ENCODE results near the gene COG5. TPM values are rescaled to one million over a fixed set of nuclear protein-coding genes. Genes with fewer than 3 reads are reported as not detected.

COG5 gene
- total and polyA plus RNA-seq, 2 of the 8 experiments (the other 6 are each of a cell fraction or from before 2014, with no cell fraction given) = 10.5 to 28.1 TPM

Small RNAs within 50 kb of the gene (small RNA-seq; reads per million reads assigned to genes)
- gene AC002381.1 (ENCODE audit: insufficient read depth) (not detected), gene RF01233 (ENCODE audit: insufficient read depth) (not detected)

Other genes starting within 250 kb of the COG5 start
- not detected in 2 replicates for gene GPR22, start 93.9 kb downstream of the COG5 start, total RNA-seq (2021; fragmentation: NEBNext Ultra II Directional; extraction: Animal tissue kit (Norgen Biotek cat#: 25700))
- 0.02 TPM in 1 of 2 replicates, not detected in the other for gene GPR22, start 93.9 kb downstream of the COG5 start, polyA plus RNA-seq (2011; rRNA removed)
- 11.1 and 11.5 TPM in 2 replicates for gene DUS4L, start 51 bp upstream of the COG5 start, total RNA-seq (2021; fragmentation: NEBNext Ultra II Directional; extraction: Animal tissue kit (Norgen Biotek cat#: 25700))
- 4.6 and 6.1 TPM in 2 replicates for gene DUS4L, start 51 bp upstream of the COG5 start, polyA plus RNA-seq (2011; rRNA removed)
- 18.1 and 18.2 TPM in 2 replicates for gene BCAP29, start 16.3 kb upstream of the COG5 start, total RNA-seq (2021; fragmentation: NEBNext Ultra II Directional; extraction: Animal tissue kit (Norgen Biotek cat#: 25700))
- gene BCAP29, start 16.3 kb upstream of the COG5 start, polyA plus RNA-seq (2011; rRNA removed) = 3.0 and 6.8 TPM in 2 replicates
- 0.35 TPM in 1 of 2 replicates, not detected in the other for gene SLC26A4, start 96.9 kb upstream of the COG5 start, total RNA-seq (2021; fragmentation: NEBNext Ultra II Directional; extraction: Animal tissue kit (Norgen Biotek cat#: 25700))
- gene SLC26A4, start 96.9 kb upstream of the COG5 start, polyA plus RNA-seq (2011; rRNA removed) = 0.11 TPM in 1 of 2 replicates, not detected in the other
- 31.9 and 34.0 TPM in 2 replicates for gene CBLL1, start 180.2 kb upstream of the COG5 start, total RNA-seq (2021; fragmentation: NEBNext Ultra II Directional; extraction: Animal tissue kit (Norgen Biotek cat#: 25700))
- 23.5 and 27.0 TPM in 2 replicates for gene CBLL1, start 180.2 kb upstream of the COG5 start, polyA plus RNA-seq (2011; rRNA removed)
- not detected in 2 replicates for gene SLC26A3, start 239.3 kb upstream of the COG5 start, total RNA-seq (2021; fragmentation: NEBNext Ultra II Directional; extraction: Animal tissue kit (Norgen Biotek cat#: 25700))
- gene SLC26A3, start 239.3 kb upstream of the COG5 start, polyA plus RNA-seq (2011; rRNA removed) = not detected in 2 replicates